Right renal cortex interstitium (tissue), 3 donors: Measurements from ENCODE around the gene LUC7L2. TPM values are rescaled to one million over a fixed set of nuclear protein-coding genes. Genes with fewer than 3 reads are reported as not detected.
A peak's percentile ranks its signal among the peaks of the same experiment; 100 is the strongest.
"Not testable (repeated sequence)": the region's sequence is repeated elsewhere in the genome, so short reads cannot be mapped to it uniquely, and the experiment has no call there.

Experiments
- DNase-seq, 3 donors: peaks; one replicate each; pipeline ENCODE4 v3.0.0-alpha.2; 2013; ENCODE audit warnings: low read depth in 3 of 3, low spot score in 2 of 3
- polyA plus RNA-seq, 3 donors: library from polyadenylated mRNA; unstranded; fragments of 120-200 nt; gene quantifications; one replicate each; pipeline ENCODE4 v1.2.1, GENCODE V29; 2013; ENCODE audit not compliant: insufficient read length in 3 of 3

LUC7L2 gene
- polyA plus RNA-seq, 3 donors = 116 to 139 (median 124) TPM

- no peak for DNase-seq
Measured at GRCh38 chr7:139354729-139355128, 5.0 kb upstream of the LUC7L2 start.

DNA sequence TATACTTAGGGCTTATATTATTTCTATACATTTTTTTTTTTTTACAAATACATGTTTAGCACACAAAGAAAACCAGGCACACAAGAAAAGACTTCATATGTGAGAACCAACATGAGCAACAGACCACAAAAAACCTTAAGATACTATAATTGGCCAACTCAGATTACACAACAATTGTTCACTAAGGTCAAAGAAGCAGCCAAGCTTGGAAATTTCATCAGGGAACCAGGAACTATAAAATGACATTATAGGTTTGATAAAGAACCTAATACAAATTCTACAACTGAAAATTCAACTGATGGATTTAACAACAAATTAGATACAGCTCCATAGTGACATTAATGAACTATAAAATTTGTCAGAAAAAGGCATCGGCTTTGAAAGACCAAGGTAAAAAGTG lies 4.4 kb upstream of the LUC7L2 start:
- no peak for DNase-seq

DNA sequence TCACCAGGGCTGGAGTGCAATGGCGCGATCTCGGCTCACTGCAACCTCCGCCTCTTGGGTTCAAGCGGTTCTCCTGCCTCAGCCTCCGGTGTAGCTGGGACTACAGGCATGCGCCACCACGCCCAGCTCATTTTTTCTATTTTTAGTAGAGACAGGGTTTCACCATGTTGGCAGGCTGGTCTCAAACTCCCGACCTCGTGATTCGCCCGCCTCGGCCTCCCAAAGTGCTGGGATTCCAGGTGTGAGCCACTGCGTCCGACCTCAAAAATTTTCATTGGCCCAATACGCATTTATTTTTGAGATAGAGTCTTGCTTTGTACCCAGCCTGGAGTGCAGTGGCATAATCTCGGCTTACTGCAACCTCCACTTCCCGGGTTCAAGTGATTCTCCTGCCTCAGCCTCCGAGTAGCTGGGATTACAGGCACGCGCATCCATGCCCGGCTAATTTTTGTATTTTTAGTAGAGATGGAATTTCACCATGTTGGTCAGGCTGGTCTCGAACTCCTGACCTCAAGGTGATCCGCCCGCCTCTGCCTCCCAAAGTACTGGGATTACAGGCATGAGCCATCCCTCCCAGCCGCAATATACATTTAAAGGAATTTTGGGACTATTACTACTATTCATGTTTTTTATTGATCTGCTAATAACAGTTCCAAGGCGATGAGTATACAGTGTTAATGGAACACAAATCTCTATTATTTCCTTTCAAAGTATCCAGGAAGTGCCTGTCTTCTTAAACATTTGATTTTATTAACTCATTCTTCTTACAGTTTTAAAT lies 1.8 kb upstream of the LUC7L2 start:
- DNase-seq = not testable (repeated sequence)

GRCh38 chr7:139358541-139359365 lies 941 bp upstream of the LUC7L2 start:
- peak in 1 of 3 donors; percentile 27 for DNase-seq

GRCh38 chr7:139360210-139360947 lies 685 bp downstream of the LUC7L2 start:
- peak; percentile 83 to 90 (median 85) for DNase-seq

DNA sequence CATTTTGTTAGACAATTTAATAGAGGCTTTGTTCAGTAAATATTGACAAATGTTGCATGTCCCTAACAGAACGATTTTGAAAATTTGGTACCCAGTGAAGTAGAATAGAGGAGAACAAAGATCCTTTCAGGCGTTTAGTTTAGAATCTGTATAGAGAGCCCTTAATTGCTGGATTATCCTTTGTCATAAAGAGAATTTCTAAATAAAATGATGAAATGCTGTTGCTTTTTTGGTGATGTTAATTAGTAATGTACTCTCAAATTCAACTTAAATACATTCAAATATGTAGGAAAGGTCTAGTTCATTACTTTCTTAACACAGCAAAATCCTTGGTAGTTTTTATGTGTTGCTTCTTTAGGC lies 1.2 kb downstream of the LUC7L2 start:
- no peak for DNase-seq

- no peak for DNase-seq
Measured at GRCh38 chr7:139361523-139361922, 1.8 kb downstream of the LUC7L2 start.

DNA sequence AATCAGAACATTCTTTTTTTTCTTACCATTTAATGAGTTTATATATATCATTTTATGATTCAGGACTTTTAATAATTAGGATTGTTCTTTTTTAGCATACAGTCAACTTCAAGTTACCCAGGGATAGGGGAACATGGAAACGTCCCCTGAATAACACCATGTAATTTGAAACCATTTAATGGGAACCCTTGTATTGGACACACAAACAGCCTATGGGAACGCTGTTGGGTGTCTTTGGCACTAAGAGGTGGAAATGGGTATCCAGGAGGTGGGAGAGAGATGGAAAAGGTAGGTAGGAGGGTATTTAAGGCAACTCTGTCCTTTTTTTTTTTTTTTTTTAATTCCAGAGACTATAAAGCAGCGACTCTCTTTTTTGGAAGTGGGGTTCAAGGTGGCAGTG lies 2.6 kb downstream of the LUC7L2 start:
- DNase-seq = no peak

DNA sequence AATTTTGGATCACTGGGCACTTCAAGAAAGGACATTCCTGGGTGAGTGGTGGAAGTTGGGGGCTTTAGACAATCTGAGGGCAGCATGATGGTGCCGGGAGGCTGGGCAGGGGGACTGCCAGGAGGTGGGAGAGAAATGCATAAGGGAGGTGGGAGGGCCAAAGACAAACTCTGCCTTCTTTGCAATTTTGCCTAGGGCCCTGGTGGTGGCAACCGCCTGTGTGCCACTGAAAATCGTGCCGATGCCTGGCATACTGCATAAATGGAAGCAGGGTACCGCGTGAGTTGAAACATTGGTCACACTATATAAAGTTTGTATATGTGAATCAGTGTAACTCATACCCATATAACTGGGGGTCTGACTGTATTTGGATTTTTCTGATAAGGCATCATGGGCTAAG lies 3.3 kb downstream of the LUC7L2 start:
- no peak for DNase-seq

GRCh38 chr7:139365336-139365735 lies 5.6 kb downstream of the LUC7L2 start:
- no peak for DNase-seq

- DNase-seq = no peak
Measured at GRCh38 chr7:139366400-139366799, 6.7 kb downstream of the LUC7L2 start.

DNA sequence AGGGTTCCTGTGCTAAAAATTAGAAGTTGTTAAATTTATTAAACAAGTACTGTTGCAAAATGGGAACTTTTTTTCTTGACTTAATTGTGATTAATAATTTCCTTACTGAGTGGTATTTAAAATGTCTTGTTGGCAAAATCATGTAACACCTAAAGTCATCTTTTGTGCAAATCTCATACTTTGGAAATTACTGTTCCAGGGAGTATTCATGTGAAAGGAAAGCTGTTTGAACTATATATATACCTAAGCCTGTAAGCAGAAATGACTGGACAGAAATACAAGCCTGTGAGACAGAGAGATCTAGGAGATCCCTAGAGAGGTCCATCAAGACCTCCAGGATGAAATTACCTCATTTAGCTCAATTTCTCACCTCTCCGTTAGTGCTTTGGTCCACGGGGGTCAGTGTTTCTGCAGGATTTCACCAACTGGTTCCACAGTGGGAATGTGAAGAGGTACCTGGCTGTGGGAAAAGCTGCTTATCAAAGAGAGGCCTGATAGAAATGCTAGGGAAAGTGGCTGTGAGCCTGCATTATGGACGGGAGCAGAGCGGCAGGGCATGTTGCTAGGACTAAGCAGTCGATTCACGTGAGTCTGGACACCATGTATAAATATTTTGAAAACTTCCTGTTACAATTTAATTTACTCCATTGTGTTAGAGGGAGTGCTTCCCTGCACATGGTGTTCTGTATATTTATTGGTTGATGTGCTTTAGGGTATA lies 7.9 kb downstream of the LUC7L2 start:
- DNase-seq = no peak

DNA sequence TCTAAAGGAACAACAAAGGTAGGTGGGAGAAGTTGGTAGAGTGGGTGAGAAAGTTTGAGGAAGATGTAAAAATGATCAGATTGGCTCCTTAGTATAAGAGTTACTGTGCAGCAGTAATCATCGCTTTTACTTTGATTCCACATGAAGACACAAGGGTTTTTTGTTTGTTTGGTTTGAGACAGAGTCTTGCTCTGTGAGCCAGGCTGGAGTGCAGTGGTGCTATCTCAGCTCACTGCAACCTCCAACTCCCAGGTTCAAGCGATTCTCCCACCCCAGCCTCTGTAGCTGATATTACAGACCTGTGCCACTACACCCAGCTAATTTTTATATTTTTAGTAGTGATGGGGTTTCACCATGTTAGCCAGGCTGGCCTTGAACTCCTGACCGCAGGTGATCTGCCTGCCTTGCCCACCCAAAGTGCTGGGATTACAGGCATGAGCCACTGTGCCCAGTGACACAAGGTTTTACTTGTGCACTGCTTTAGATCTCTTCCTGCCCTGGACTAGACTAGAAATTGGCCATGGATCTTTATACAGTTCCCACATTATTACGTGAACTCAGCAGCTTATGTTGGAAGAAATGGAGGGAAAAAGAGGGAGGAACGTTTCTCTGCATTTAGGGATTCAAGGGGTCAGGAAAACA lies 10.7 kb downstream of the LUC7L2 start:
- no peak for DNase-seq

GRCh38 chr7:139370943-139371313 lies 11.2 kb downstream of the LUC7L2 start:
- DNase-seq = no peak

- no peak for DNase-seq
Measured at GRCh38 chr7:139374246-139374645, 14.6 kb downstream of the LUC7L2 start.

DNA sequence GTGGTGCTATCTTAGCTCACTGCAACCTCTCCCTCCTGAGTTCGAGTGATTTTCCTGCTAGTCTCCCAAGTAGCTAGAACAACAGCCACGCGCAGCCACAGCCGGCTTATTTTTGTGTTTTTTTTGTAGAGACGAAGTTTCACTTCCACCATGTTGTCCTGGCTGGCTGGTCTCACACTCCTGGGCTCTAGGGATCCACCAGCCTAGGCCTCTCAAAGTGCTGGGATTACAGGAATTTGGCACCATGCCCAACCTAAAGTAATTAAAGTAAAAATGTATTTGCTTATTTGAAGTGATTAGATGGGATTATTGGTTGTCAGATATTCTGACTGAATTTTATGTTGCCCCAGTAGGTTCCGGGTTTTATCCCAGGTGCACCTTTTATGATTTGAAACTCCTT lies 22.7 kb downstream of the LUC7L2 start:
- no peak for DNase-seq

- DNase-seq = no peak
Measured at GRCh38 chr7:139384611-139385010, 24.9 kb downstream of the LUC7L2 start.

- no peak for DNase-seq
Measured at GRCh38 chr7:139387594-139387993, 27.9 kb downstream of the LUC7L2 start.

DNA sequence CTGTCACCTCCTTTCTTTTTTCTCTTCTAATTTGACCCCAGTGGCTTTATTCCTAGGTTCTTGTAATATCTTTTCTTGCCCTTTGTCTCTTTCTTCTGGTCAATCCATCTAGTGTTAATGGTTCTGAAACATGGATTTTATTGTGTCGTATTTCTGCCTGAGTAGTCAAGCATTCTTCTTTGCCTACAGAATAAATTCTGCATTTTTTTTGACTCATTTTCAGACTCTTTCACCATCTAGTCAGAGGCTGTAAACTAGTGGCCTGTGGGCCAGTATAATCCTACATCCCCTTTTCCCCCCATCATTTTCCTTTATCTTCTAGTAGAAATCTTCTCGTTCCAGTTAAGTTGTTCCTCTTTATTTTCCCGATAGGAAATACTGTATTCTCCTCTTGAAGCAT lies 29.4 kb downstream of the LUC7L2 start:
- DNase-seq = no peak

DNA sequence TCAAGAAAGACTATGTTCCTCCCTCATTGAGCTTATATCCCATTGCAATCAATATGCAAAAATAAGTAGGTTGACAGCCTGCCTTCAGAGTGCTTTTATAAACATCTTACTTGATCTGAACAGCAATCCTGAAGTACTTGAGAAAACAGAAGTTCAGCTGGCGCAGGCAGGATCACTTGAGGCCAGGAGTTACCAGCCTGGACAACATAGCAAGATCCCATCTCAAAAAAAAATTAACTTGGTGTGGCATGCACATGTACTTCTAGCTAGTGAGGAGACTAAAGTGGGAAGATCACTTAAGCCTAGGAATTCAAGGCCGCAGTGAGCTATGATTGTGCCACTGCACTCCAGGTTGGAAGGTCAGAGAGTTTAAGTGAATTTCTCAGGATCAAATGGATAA lies 30.1 kb downstream of the LUC7L2 start:
- no peak for DNase-seq
